ENCODE measurements around the gene SGCG.
A peak's percentile ranks its signal among the peaks of the same experiment; 100 is the strongest.
"Not testable (repeated sequence)": the region's sequence is repeated elsewhere in the genome, so short reads cannot be mapped to it uniquely, and the experiment has no call there.

Gene SGCG

GRCh38 chr13:23231241-23231640 is 50.5 kb downstream of the SGCG start:
- no peak for DNase-seq

- no peak for DNase-seq
Measured at GRCh38 chr13:23235994-23236393, 55.2 kb downstream of the SGCG start.

- no peak for DNase-seq
Measured at GRCh38 chr13:23243066-23243465, 62.3 kb downstream of the SGCG start.

- not testable (repeated sequence) for DNase-seq
Measured at GRCh38 chr13:23248410-23248809, 67.6 kb downstream of the SGCG start.

GRCh38 chr13:23254506-23254905 is 73.7 kb downstream of the SGCG start:
- no peak for DNase-seq

GRCh38 chr13:23267571-23267970 is 86.8 kb downstream of the SGCG start:
- no peak for DNase-seq

GRCh38 chr13:23268441-23268840 is 87.7 kb downstream of the SGCG start:
- no peak for DNase-seq

GRCh38 chr13:23271331-23271730 is 90.6 kb downstream of the SGCG start:
- DNase-seq = no peak

- no peak for DNase-seq
Measured at GRCh38 chr13:23273498-23273897, 92.7 kb downstream of the SGCG start.

- DNase-seq = no peak
Measured at GRCh38 chr13:23279321-23279720, 98.5 kb downstream of the SGCG start.

- DNase-seq = no peak
Measured at GRCh38 chr13:23288564-23288963, 107.8 kb downstream of the SGCG start.

GRCh38 chr13:23288995-23289394 is 108.2 kb downstream of the SGCG start:
- no peak for DNase-seq

- no peak for DNase-seq
Measured at GRCh38 chr13:23289917-23290357, 109.2 kb downstream of the SGCG start.

GRCh38 chr13:23292586-23292985 is 111.8 kb downstream of the SGCG start:
- no peak for DNase-seq

GRCh38 chr13:23314837-23315236 is 134.1 kb downstream of the SGCG start:
- not testable (repeated sequence) for DNase-seq

GRCh38 chr13:23319883-23320224 is 139.1 kb downstream of the SGCG start:
- no peak for DNase-seq

GRCh38 chr13:23320926-23321534 is 140.3 kb downstream of the SGCG start:
- no peak for DNase-seq

GRCh38 chr13:23321535-23322241 is 140.9 kb downstream of the SGCG start:
- DNase-seq = peak; percentile 11

- no peak for DNase-seq
Measured at GRCh38 chr13:23322353-23323336, 141.9 kb downstream of the SGCG start.

GRCh38 chr13:23323946-23324709 is 143.3 kb downstream of the SGCG start:
- DNase-seq = no peak

- no peak for DNase-seq
Measured at GRCh38 chr13:23325191-23325590, 144.4 kb downstream of the SGCG start.

GRCh38 chr13:23330356-23330755 is 149.6 kb downstream of the SGCG start:
- DNase-seq = no peak

- no peak for DNase-seq
Measured at GRCh38 chr13:23339225-23339624, 158.4 kb downstream of the SGCG start.

All from NK-92 treated with Interleukin-12 subunit alpha and Interleukin-12 subunit beta, amount 100 ng/mL, for 24 hours (cell line).